AG04449 (cell line): ENCODE results near the gene FBXL20.
A peak's percentile ranks its signal among the peaks of the same experiment; 100 is the strongest.

Experiments
- CTCF ChIA-PET: fragments of 350-600 bp; formaldehyde crosslinking; extraction: SDS; loops from one replicate; lab custom pipeline; 2021; ENCODE audit warnings: antibody characterized with exemption; lab: Yijun Ruan, JAX
- POLR2A ChIA-PET: fragments of 400-600, 350-600 bp; formaldehyde crosslinking; extraction: SDS; loops from one replicate; lab custom pipeline; 2020; ENCODE audit warnings: antibody characterized with exemption, inconsistent platforms; lab: Yijun Ruan, JAX
- DNase-seq: peaks from one replicate; pipeline ENCODE4 v3.0.0-alpha.2; 2010; ENCODE audit warnings: low read depth, low spot score
- H3K4me3 ChIP-seq: 2 replicates; pipeline ENCODE4 v1.5.1; 2011; ENCODE audit warnings: low read depth, mild to moderate bottlenecking, control low read depth, low read length
- CTCF ChIP-seq: IDR thresholded peaks from one replicate; pipeline ENCODE4 v1.5.1; 2011; ENCODE audit warnings: mild to moderate bottlenecking, moderate library complexity, low read length, control low read depth, inconsistent platforms; ENCODE audit not compliant: insufficient read depth; ENCODE audit errors: missing control alignments

FBXL20 gene

GRCh38 chr17:39236981-39237441, 164.4 kb downstream of the FBXL20 start:
- POLR2A ChIA-PET: no interaction called here
- H3K4me3 ChIP-seq: no peak overlapping the region
- CTCF ChIA-PET: interaction anchor here (0.7 to 20.3 kb wide), 14 partner anchors 7 to 254 kb away, joined by 3 to 429 read pairs (median 6); partner anchors contain the start of gene RPL19
- DNase-seq: no peak
- no peak for TF ChIP-seq CTCF

- no peak overlapping the region for H3K4me3 ChIP-seq
- no peak for TF ChIP-seq CTCF
- DNase-seq: no peak
- POLR2A ChIA-PET: no interaction called here
- CTCF ChIA-PET: interaction anchor here (0.7 to 20.3 kb wide), 19 partner anchors 8 to 328 kb away, joined by 3 to 429 read pairs (median 4); partner anchors contain the start of gene RPL19
Measured at GRCh38 chr17:39236450-39236927, 164.9 kb downstream of the FBXL20 start.

DNA sequence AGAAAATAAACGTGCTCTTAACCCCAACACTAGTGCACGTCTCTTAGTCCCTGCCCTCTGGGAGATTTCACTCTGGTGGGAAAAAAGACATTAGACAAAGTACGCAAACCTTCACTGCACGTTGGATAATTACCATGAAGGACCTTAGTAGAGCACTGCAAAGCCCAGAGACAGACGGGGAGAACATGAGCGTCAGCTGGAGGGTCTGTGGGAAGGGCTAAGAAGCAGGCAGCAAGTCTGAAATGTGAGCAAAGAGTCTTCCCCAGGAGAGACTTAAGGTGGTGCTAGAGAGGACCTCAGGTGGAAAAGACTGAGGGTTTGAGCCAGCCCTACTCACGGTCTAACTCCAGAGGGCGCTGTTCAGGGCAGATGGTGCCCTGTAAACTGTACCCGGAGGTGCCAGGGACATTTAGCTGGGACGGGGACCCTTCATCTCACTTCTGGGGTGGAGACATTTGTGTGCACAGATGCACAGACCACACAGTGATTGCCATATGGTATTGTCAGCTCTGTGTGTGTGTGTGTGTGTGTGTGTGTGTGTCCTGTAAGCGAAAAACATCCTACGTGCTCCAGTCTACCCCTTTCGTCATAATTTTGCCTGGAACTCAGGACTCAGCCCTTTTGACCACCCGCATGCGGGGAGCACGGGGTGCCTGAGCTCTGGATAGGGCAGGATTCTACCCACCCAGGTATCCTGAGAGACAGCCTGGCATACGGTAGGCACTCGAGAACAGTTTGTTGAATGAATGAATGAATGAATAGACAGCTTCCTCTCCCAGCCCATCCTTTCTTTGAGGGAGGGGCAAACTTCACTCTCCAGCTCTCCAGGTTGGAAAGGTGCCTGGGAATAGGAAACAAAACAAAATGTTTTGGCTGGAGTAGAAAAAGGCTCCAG, 165.6 kb downstream of the FBXL20 start:
- DNase-seq: no peak
- no peak overlapping the region for H3K4me3 ChIP-seq
- TF ChIP-seq CTCF: peak; percentile 69
- ChIA-PET POLR2A (interaction anchor here (1.0 kb wide), 1 partner anchor 36 kb away, joined by 3 read pairs; the partner anchor contains the start of gene RPL19), CTCF (interaction anchor here (0.6 to 20.3 kb wide), 21 partner anchors 9 to 327 kb away, joined by 3 to 429 read pairs (median 4); partner anchors contain the start of gene RPL19)

GRCh38 chr17:39231591-39232551, 169.6 kb downstream of the FBXL20 start:
- no peak for DNase-seq
- TF ChIP-seq CTCF: peak; percentile 91
- POLR2A ChIA-PET: interaction anchor here (1.6 kb wide), 1 partner anchor 32 kb away, joined by 6 read pairs; the partner anchor contains the start of gene RPL19
- CTCF ChIA-PET: interaction anchor here (0.7 to 20.3 kb wide), 23 partner anchors 9 to 250 kb away, joined by 3 to 429 read pairs (median 7); partner anchors contain the start of genes ARL5C, CACNB1 and RPL19
- peak overlapping the region; percentile 34 for H3K4me3 ChIP-seq

DNA sequence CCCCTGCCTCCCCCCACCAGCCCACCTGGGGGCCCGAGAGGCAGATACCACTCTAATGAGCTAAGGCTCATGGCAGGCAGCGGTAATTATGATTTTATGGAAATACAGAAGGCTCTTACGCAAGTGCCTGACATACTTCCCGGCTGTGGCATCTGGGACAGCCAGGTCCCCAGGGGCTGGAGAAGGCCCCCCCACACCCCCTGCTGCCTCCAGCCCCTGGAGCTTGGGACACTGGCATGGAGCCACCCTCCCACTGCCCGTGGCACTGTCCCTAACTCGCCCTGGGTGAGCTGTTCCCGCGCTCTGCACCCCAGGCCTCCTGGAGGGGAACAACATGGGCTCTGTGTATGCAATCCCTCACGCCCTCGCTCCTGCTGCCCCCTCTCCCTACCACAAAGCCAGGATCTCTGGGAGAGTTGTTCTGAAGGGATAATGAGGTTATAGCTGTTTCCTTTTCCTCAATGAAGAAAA, 170.3 kb downstream of the FBXL20 start:
- POLR2A ChIA-PET: interaction anchor here (1.1 to 1.6 kb wide), 2 partner anchors 13 to 31 kb away, joined by 3 to 6 read pairs; partner anchors contain the start of gene RPL19

More for the DNA sequence above, 170.3 kb downstream of the FBXL20 start:
- no peak overlapping the region for H3K4me3 ChIP-seq
- TF ChIP-seq CTCF: no peak
- CTCF ChIA-PET: interaction anchor here (0.5 to 20.3 kb wide), 18 partner anchors 9 to 250 kb away, joined by 3 to 429 read pairs (median 10); partner anchors contain the start of genes ARL5C, CACNB1, PLXDC1 and RPL19
- no peak for DNase-seq
